Vagina (tissue), 2 donors: ENCODE measurements around the gene SPECC1L.
"Not testable (repeated sequence)": the region's sequence is repeated elsewhere in the genome, so short reads cannot be mapped to it uniquely, and the experiment has no call there.

Experiments
- CTCF ChIP-seq, 3 experiments: fragments of 450-650 bp in 2 of 3; fragments of 200-600 bp in 1 of 3; sonication (generic) in 1 of 3; IDR thresholded peaks; one replicate each; pipeline ENCODE4 v1.5.1; 2017 to 2019; ENCODE audit warnings: antibody characterized with exemption in 3 of 3, mild to moderate bottlenecking in 2 of 3, moderate library complexity in 2 of 3
- POLR2A ChIP-seq, 2 donors: fragments of 450-650 bp; IDR thresholded peaks; one replicate each; pipeline ENCODE4 v1.6.1; 2017; ENCODE audit warnings: antibody characterized with exemption in 2 of 2, mild to moderate bottlenecking in 2 of 2, moderate library complexity in 2 of 2

- TF ChIP-seq POLR2A (IDR thresholded peaks at IDR 0.05): not testable (repeated sequence)
- peak in 1 of 3 experiments; percentile 70 for TF ChIP-seq CTCF (IDR thresholded peaks at IDR 0.05)
Measured at GRCh38 chr22:24259459-24259858, 11.2 kb upstream of the SPECC1L start.
